ENCODE results near the gene SKI. TPM values are rescaled to one million over a fixed set of nuclear protein-coding genes. Genes with fewer than 3 reads are reported as not detected.

Gene SKI
- total RNA-seq, 1 experiment from 2014 or later = 89.5 TPM

- Histone ChIP-seq H3K18ac (ENCODE audit: insufficient read length, low read depth, low read length) (no peak overlapping the region), H4K91ac (ENCODE audit: insufficient read length, low read depth, low read length) (no peak overlapping the region), H3K23ac (ENCODE audit: insufficient read length, low read depth, low read length) (no peak overlapping the region), H2AFZ (ENCODE audit: low read length) (no peak overlapping the region), H3K23me2 (ENCODE audit: insufficient read length, low read depth, low read length, poor library complexity, severe bottlenecking) (no peaks in the 10 kb centered on the region), H3T11ph (ENCODE audit: low read length) (no peak overlapping the region), H3K14ac (ENCODE audit: insufficient read depth, low read length) (no peak overlapping the region), H3K9me3 (ENCODE audit: control insufficient read depth, low read depth, low read length) (no peaks in the 10 kb centered on the region), H2BK12ac (ENCODE audit: insufficient read length, low read depth, low read length) (no peak overlapping the region), H3K4ac (ENCODE audit: low read depth, low read length) (no peak overlapping the region), H3K9ac (ENCODE audit: extremely low read depth, insufficient read length, low read length) (no peak overlapping the region), H2BK15ac (ENCODE audit: low read depth, low read length) (no peak overlapping the region), H3K79me2 (ENCODE audit: insufficient read depth, low read length) (no peaks in the 10 kb centered on the region), H4K5ac (ENCODE audit: insufficient read length, low read depth, low read length) (no peak overlapping the region), H2AK5ac (ENCODE audit: insufficient read length, low read length) (no peak overlapping the region), H3K27ac (ENCODE audit: insufficient read length, low read depth, low read length) (no peak overlapping the region), H4K8ac (replicated peaks; ENCODE audit: insufficient read length, low read depth, low read length) (no peak overlapping the region), H3K4me1 (ENCODE audit: insufficient read depth, low read length) (no peaks in the 10 kb centered on the region), H3K79me1 (ENCODE audit: insufficient read depth, low read depth, low read length, poor library complexity, severe bottlenecking) (no peaks in the 10 kb centered on the region), H2BK5ac (ENCODE audit: insufficient read length, low read length) (no peak overlapping the region), H3K4me2 (ENCODE audit: insufficient read depth, insufficient read length, low read length) (no peak overlapping the region), H2BK120ac (ENCODE audit: low read depth, low read length, poor library complexity, severe bottlenecking) (no peak overlapping the region), H3K27me3 (ENCODE audit: insufficient read depth, low read length) (no peaks in the 10 kb centered on the region), H4K20me1 (ENCODE audit: control insufficient read depth, insufficient read depth, insufficient read length) (no peaks in the 10 kb centered on the region), H3K56ac (ENCODE audit: insufficient read length, low read depth, low read length) (no peak overlapping the region), H2BK20ac (ENCODE audit: low read depth, low read length, poor library complexity, severe bottlenecking) (no peak overlapping the region)
- DNase-seq = no peak
- Mint-ChIP-seq H3K36me3 (ENCODE audit: insufficient read depth in 1 of 3, low read depth in 3 of 3) (peaks cover 0 to 5% (median 2%) of the 10 kb centered on the region in 3 experiments; a peak in 2 of 7 replicates), H3K4me3 (no peak overlapping the region), H3K9me3 (peaks cover 10 to 13% of the 10 kb centered on the region in 2 experiments), H3K4me1 (peaks cover 0 to 10% of the 10 kb centered on the region in 2 experiments; a peak in 2 of 4 replicates), H3K27me3 (ENCODE audit: low read depth) (no peaks in the 10 kb centered on the region; the same call in 1 of the 2 replicates), H3K27ac (0 out of 7 replicates have a peak overlapping the region, but pooled peaks of 1 of the 3 experiments have one; percentile 41)
- WGBS (ENCODE audit: extremely low coverage, insufficient read length, low lambda C conversion rate) = no CpG with 5 or more reads among the region's 21 CpGs
- TF ChIP-seq CTCF (conservative IDR thresholded peaks at IDR 0.05) = no peak
Measured at GRCh38 chr1:2334366-2334765, 106.2 kb downstream of the SKI start.
